Parathyroid adenoma (tissue), 2 donors: Measurements from ENCODE around the gene PPP1R14D.

ENCODE experiments used
- H2AFZ ChIP-seq: fragments of 300-600 bp; sonication (generic); one replicate; pipeline ENCODE4 v1.7.0; 2017; ENCODE audit warnings: antibody characterized with exemption, mild to moderate bottlenecking
- H3K27ac ChIP-seq: fragments of 300-600 bp; sonication (generic); one replicate; pipeline ENCODE4 v1.7.0; 2017
- H3K27me3 ChIP-seq: fragments of 300-600 bp; sonication (generic); one replicate; pipeline ENCODE4 v1.7.0; 2017; ENCODE audit warnings: low read length; ENCODE audit not compliant: control insufficient read depth, insufficient read depth
- H3K36me3 ChIP-seq: fragments of 300-600 bp; sonication (generic); one replicate; pipeline ENCODE4 v1.7.0; 2017; ENCODE audit warnings: low read length; ENCODE audit not compliant: control insufficient read depth, insufficient read depth
- H3K4me1 ChIP-seq: fragments of 300-600 bp; sonication (generic); one replicate; pipeline ENCODE4 v1.7.0; 2017; ENCODE audit warnings: control low read depth
- H3K4me2 ChIP-seq: fragments of 300-600 bp; sonication (generic); one replicate; pipeline ENCODE4 v1.7.0; 2017; ENCODE audit warnings: low read length
- H3K4me3 ChIP-seq: fragments of 300-600 bp; sonication (generic); one replicate; pipeline ENCODE4 v1.7.0; 2017; ENCODE audit warnings: low read depth, low read length
- H3K79me2 ChIP-seq: fragments of 300-600 bp; sonication (generic); one replicate; pipeline ENCODE4 v1.7.0; 2017; ENCODE audit warnings: control low read depth
- H3K9ac ChIP-seq: fragments of 300-600 bp; sonication (generic); one replicate; pipeline ENCODE4 v1.7.0; 2017; ENCODE audit warnings: mild to moderate bottlenecking
- H3K9me3 ChIP-seq: fragments of 300-600 bp; sonication (generic); one replicate; pipeline ENCODE4 v1.7.0; 2017; ENCODE audit warnings: low read length; ENCODE audit not compliant: control insufficient read depth
- TF ChIP-seq, protein P1 (sequence below): fragments of 300-600 bp; sonication (generic); IDR thresholded peaks from one replicate; pipeline ENCODE4 v1.7.0; 2017; ENCODE audit warnings: antibody characterized with exemption, mild to moderate bottlenecking
- donor health status: primary hyperparathyroidism.

Gene PPP1R14D

DNA sequence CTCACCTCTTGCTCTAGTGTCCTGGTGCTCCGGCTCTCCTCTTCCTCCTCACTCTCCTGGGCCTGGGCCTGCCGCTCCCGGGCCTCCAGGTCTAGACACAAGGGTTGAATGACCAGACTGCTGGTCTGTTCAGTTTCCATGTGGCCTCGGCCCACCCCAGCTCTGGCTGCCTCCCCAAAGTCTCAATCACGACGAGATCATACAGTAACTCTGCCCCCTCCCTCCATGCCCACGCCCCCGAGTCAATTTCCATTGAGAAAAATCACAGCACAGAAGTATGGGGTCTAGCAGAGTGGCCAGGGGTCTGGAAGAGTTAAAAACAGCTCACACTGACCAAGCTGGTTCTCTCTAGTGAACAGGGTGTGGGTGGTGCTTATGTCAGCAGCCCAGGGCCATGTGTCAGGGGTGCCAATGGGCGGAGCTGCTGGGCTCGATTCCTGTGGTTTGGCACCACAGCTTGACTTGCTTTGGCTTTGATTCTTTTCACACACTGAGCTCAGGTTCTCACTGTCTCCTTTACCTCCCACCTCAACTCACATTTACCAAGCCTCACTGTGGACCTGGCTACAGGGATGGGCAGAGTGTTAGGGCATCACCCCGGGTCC, 51.9 kb downstream of the PPP1R14D start:
- Histone ChIP-seq H2AFZ (no peak overlapping the region), H3K27me3 (no peaks in the 10 kb centered on the region), H3K9me3 (no peaks in the 10 kb centered on the region), H3K9ac (no peak overlapping the region), H3K79me2 (peaks cover 15% of the 10 kb centered on the region), H3K4me3 (no peak overlapping the region), H3K4me2 (no peak overlapping the region), H3K27ac (no peak overlapping the region), H3K36me3 (no peaks in the 10 kb centered on the region), H3K4me1 (no peaks in the 10 kb centered on the region)
- TF ChIP-seq, protein P1, sequence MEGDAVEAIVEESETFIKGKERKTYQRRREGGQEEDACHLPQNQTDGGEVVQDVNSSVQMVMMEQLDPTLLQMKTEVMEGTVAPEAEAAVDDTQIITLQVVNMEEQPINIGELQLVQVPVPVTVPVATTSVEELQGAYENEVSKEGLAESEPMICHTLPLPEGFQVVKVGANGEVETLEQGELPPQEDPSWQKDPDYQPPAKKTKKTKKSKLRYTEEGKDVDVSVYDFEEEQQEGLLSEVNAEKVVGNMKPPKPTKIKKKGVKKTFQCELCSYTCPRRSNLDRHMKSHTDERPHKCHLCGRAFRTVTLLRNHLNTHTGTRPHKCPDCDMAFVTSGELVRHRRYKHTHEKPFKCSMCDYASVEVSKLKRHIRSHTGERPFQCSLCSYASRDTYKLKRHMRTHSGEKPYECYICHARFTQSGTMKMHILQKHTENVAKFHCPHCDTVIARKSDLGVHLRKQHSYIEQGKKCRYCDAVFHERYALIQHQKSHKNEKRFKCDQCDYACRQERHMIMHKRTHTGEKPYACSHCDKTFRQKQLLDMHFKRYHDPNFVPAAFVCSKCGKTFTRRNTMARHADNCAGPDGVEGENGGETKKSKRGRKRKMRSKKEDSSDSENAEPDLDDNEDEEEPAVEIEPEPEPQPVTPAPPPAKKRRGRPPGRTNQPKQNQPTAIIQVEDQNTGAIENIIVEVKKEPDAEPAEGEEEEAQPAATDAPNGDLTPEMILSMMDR = no peak

DNA sequence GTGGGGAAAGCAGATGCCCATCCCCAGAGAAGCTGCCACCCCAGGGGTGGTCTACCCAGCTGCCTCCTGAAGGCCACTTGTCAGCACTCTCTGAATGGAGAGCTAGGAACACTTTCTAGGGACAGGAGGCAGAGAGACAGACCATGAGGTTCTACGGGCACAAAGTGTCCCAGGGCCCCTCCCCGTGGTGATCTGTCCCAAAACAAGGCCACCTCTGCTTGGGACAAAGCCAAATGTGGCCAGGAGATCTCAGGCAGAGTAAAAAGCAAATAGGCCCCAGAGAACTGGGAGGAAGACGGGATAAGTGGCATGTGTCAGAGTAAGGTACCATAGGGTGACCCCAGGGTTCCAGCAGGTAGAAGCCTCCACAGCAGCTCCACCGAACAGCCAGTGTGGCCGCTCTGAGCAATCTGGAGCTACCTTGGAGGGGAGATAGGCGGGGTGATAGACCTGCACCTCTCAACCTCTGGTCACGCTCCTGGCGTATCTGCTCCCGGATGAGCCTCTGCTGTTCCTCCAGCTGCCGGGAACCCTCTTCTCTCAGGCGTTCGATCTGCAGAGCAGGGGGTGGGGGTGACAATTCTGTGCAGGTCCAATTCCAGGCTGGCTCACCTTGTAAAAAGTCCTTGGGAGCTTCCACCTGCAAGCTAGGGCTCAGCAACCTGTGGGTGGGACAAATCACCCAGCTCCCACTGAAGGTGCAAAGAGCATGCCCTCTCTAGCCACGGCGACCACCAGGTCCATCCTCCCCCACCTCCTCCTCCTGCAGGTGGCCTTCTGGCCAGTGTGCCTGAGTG, 52.6 kb downstream of the PPP1R14D start:
- no peaks in the 10 kb centered on the region for H3K27me3 ChIP-seq
- no peak overlapping the region for H3K9ac ChIP-seq
- no peak overlapping the region for H2AFZ ChIP-seq
- no peaks in the 10 kb centered on the region for H3K36me3 ChIP-seq
- H3K9me3 ChIP-seq = no peaks in the 10 kb centered on the region
- no peaks in the 10 kb centered on the region for H3K4me1 ChIP-seq
- no peak overlapping the region for H3K4me3 ChIP-seq
- no peak overlapping the region for H3K4me2 ChIP-seq
- TF ChIP-seq, protein P1 = no peak
- H3K27ac ChIP-seq = no peak overlapping the region
- H3K79me2 ChIP-seq = peaks cover 15% of the 10 kb centered on the region

DNA sequence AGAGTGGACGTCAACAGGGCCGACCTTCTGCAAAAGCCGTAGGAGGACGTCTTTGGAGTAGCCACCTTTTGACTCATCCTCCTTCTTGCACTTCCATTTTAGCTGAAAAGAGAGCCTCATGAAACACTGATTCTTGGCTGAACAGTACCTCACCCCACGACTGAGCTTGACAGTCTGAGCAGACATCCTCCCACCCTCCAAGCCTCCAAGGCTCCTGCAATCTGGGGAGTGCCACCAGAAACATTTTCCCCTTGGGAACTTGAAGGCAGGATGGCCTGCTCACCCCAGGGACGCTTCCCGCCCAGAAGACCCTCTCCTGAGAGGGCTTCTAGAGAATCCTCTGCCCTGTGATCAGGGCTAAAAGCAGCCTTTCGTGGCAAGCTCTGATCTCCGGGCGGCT, 53.5 kb downstream of the PPP1R14D start:
- Histone ChIP-seq H3K79me2 (peaks cover 15% of the 10 kb centered on the region), H3K27me3 (no peaks in the 10 kb centered on the region), H3K4me1 (no peaks in the 10 kb centered on the region), H2AFZ (no peak overlapping the region), H3K36me3 (no peaks in the 10 kb centered on the region), H3K4me3 (no peak overlapping the region), H3K9me3 (no peaks in the 10 kb centered on the region), H3K9ac (no peak overlapping the region), H3K27ac (no peak overlapping the region), H3K4me2 (no peak overlapping the region)
- TF ChIP-seq, protein P1 = no peak

DNA sequence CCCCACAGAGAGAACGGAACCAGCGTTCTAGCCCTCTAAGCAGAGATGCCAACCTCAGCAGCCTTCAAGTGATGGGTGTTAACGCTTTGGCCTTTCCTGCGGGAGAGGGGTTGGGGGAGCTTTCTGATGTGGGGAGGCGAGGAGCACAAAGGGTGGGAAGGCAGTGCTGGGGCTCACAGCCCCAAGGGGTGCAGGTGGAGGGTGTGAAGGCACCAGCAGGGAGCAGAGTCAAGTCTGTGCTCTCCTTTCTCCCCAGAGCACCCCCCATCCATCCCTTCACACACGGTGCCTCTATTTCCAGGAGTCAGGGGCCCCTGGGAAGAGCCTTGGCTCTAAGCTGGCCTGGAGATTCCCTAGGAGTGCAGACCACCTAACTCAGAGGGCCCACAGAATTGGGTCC, 54.6 kb downstream of the PPP1R14D start:
- H3K9ac ChIP-seq = no peak overlapping the region
- no peak overlapping the region for H3K4me2 ChIP-seq
- no peak overlapping the region for H2AFZ ChIP-seq
- H3K79me2 ChIP-seq = peaks cover 8% of the 10 kb centered on the region
- no peaks in the 10 kb centered on the region for H3K9me3 ChIP-seq
- H3K27me3 ChIP-seq = no peaks in the 10 kb centered on the region
- H3K4me1 ChIP-seq = no peaks in the 10 kb centered on the region
- H3K4me3 ChIP-seq = no peak overlapping the region
- TF ChIP-seq, protein P1 = no peak
- no peaks in the 10 kb centered on the region for H3K36me3 ChIP-seq
- no peak overlapping the region for H3K27ac ChIP-seq
